ENCODE results near the gene COL19A1. TPM values are rescaled to one million over a fixed set of nuclear protein-coding genes. Genes with fewer than 3 reads are reported as not detected.

The COL19A1 gene
- total and polyA plus RNA-seq, 2 donors from 2014 or later = 0.60 to 1.1 TPM

GRCh38 chr6:69878795-69879194, 12.4 kb downstream of the COL19A1 start:
- intact Hi-C loops (cut with DNase I) = no loop called here
- H3K27ac ChIP-seq (ENCODE audit: low read depth in 2 of 2, low read length in 2 of 2) = no peak overlapping the region
- H3K27me3 ChIP-seq (ENCODE audit: control insufficient read depth, insufficient read depth, low read length) = no peaks in the 10 kb centered on the region
- H3K9ac ChIP-seq (ENCODE audit: low read length in 3 of 3) = no peak overlapping the region
- TF ChIP-seq, protein P1, sequence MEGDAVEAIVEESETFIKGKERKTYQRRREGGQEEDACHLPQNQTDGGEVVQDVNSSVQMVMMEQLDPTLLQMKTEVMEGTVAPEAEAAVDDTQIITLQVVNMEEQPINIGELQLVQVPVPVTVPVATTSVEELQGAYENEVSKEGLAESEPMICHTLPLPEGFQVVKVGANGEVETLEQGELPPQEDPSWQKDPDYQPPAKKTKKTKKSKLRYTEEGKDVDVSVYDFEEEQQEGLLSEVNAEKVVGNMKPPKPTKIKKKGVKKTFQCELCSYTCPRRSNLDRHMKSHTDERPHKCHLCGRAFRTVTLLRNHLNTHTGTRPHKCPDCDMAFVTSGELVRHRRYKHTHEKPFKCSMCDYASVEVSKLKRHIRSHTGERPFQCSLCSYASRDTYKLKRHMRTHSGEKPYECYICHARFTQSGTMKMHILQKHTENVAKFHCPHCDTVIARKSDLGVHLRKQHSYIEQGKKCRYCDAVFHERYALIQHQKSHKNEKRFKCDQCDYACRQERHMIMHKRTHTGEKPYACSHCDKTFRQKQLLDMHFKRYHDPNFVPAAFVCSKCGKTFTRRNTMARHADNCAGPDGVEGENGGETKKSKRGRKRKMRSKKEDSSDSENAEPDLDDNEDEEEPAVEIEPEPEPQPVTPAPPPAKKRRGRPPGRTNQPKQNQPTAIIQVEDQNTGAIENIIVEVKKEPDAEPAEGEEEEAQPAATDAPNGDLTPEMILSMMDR (IDR thresholded peaks at IDR 0.05; ENCODE audit: borderline replicate concordance, extremely low read depth, insufficient read depth) = no peak
- H3K9me3 ChIP-seq (ENCODE audit: control insufficient read depth in 2 of 3, insufficient read depth in 1 of 3, low read length in 3 of 3) = no peaks in the 10 kb centered on the region
- no peak for FAIRE-seq
- H3K4me3 ChIP-seq (ENCODE audit: low read length in 3 of 3) = no peak overlapping the region
- DNase-seq = no peak
- H3K4me1 ChIP-seq (ENCODE audit: control insufficient read depth in 2 of 3, insufficient read depth in 2 of 3, low read depth in 1 of 3, low read length in 3 of 3) = no peaks in the 10 kb centered on the region
- H3K36me3 ChIP-seq (ENCODE audit: control insufficient read depth in 2 of 3, insufficient read depth in 3 of 3, low read length in 3 of 3) = no peaks in the 10 kb centered on the region

DNA sequence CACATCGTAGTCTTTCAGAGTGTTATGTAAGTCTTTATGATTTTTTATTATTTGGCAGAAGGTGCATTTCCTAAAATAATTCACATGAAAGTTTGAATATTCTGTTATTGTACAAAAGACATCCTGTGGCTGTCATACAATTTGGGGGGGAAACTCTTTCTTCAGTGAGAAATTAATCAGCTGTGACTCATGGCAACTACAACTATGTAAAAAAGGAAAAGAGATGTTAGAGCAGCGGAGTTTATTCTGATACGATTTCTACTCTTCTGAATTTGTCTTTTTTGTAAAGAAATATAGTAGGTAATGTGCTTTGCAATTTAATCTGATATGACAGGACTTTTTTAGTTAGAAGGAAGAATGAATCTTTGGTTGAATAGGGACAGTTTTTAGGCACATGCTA, 14.2 kb downstream of the COL19A1 start:
- Histone ChIP-seq H3K9me3 (ENCODE audit: control insufficient read depth in 2 of 3, insufficient read depth in 1 of 3, low read length in 3 of 3) (no peaks in the 10 kb centered on the region), H3K9ac (ENCODE audit: low read length in 3 of 3) (no peak overlapping the region), H3K36me3 (ENCODE audit: control insufficient read depth in 2 of 3, insufficient read depth in 3 of 3, low read length in 3 of 3) (no peaks in the 10 kb centered on the region), H3K27me3 (ENCODE audit: control insufficient read depth, insufficient read depth, low read length) (no peaks in the 10 kb centered on the region), H3K27ac (ENCODE audit: low read depth in 2 of 2, low read length in 2 of 2) (no peak overlapping the region), H3K4me3 (ENCODE audit: low read length in 3 of 3) (no peak overlapping the region), H3K4me1 (ENCODE audit: control insufficient read depth in 2 of 3, insufficient read depth in 2 of 3, low read depth in 1 of 3, low read length in 3 of 3) (no peaks in the 10 kb centered on the region)
- DNase-seq (no peak), FAIRE-seq (no peak)
- TF ChIP-seq, protein P1 (IDR thresholded peaks at IDR 0.05; ENCODE audit: borderline replicate concordance, extremely low read depth, insufficient read depth) = no peak
- intact Hi-C loops (cut with DNase I) = no loop called here

DNA sequence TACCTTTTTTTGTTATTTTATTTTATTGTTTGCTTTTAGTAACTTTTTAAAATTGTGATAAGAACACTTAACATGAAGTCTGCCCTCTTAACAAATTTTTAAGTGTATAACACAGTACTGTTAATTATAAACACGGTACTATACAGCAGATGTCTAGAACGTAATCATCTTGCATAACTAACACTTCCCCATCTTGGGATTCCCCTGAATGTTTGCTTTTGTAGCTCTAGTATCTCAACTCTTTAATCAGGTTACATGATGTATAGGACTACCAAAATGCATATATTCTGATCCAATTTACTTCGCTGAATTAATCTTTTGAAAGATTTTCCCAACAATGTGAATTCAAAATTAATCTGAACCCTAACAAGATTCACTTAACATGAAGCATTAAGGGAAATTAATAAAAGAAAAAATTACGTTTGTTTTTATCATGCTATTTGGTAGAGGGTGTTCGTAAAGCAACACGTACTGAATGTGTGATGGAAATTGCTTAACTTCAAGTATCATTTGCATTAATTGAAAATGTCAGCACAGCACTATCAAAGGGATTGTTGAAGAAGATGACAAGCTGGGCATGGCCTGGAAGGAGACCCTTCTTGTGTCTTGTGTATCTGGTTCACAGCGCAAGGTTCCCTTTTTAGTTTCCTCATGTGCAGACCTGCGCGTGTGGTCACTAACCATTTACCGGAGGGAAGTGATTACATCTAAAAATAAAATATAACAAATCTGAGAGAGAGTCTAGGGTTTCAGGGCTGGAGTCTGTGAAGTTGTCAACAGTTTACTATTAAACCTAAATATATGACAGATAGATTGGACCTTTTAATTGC, 15.2 kb downstream of the COL19A1 start:
- Histone ChIP-seq H3K9me3 (ENCODE audit: control insufficient read depth in 2 of 3, insufficient read depth in 1 of 3, low read length in 3 of 3) (no peaks in the 10 kb centered on the region), H3K4me3 (ENCODE audit: low read length in 3 of 3) (no peak overlapping the region), H3K27ac (ENCODE audit: low read depth in 2 of 2, low read length in 2 of 2) (no peak overlapping the region), H3K4me1 (ENCODE audit: control insufficient read depth in 2 of 3, insufficient read depth in 2 of 3, low read depth in 1 of 3, low read length in 3 of 3) (no peaks in the 10 kb centered on the region), H3K36me3 (ENCODE audit: control insufficient read depth in 2 of 3, insufficient read depth in 3 of 3, low read length in 3 of 3) (no peaks in the 10 kb centered on the region), H3K9ac (ENCODE audit: low read length in 3 of 3) (no peak overlapping the region), H3K27me3 (ENCODE audit: control insufficient read depth, insufficient read depth, low read length) (no peaks in the 10 kb centered on the region)
- intact Hi-C loops (cut with DNase I) = no loop called here
- FAIRE-seq (no peak), DNase-seq (no peak)
- TF ChIP-seq, protein P1 (IDR thresholded peaks at IDR 0.05; ENCODE audit: borderline replicate concordance, extremely low read depth, insufficient read depth) = no peak
